Ishikawa (cell line): ENCODE measurements around the gene TGM2.

Experiments
- CEBPB ChIP-seq: IDR thresholded peaks from 2 replicates; pipeline ENCODE4 v1.6.1; 2012
- CREB1 ChIP-seq: IDR thresholded peaks from 2 replicates; pipeline ENCODE4 v1.6.1; 2012; ENCODE audit warnings: low read depth
- EGR1 ChIP-seq: IDR thresholded peaks from 2 replicates; pipeline ENCODE4 v1.6.1; 2012
- FOXM1 ChIP-seq: IDR thresholded peaks from 2 replicates; pipeline ENCODE4 v1.6.1; 2012; ENCODE audit warnings: low read depth, borderline replicate concordance
- NFIC ChIP-seq: IDR thresholded peaks from 2 replicates; pipeline ENCODE4 v1.6.1; 2012
- RAD21 ChIP-seq: IDR thresholded peaks from 2 replicates; pipeline ENCODE4 v1.6.1; 2012; ENCODE audit warnings: low read depth
- TAF1 ChIP-seq: IDR thresholded peaks from 2 replicates; pipeline ENCODE4 v1.6.1; 2012; ENCODE audit warnings: low read depth, mild to moderate bottlenecking
- TCF12 ChIP-seq: IDR thresholded peaks from 2 replicates; pipeline ENCODE4 v1.6.1; 2012; ENCODE audit warnings: low read depth
- TEAD4 ChIP-seq: IDR thresholded peaks from 2 replicates; pipeline ENCODE4 v1.6.1; 2012
- YY1 ChIP-seq: IDR thresholded peaks from 2 replicates; pipeline ENCODE4 v1.6.1; 2012; ENCODE audit warnings: low read depth
- ZBTB7A ChIP-seq: IDR thresholded peaks from 2 replicates; pipeline ENCODE4 v1.6.1; 2012; ENCODE audit warnings: low read depth
- TF ChIP-seq, protein P1 (sequence below): IDR thresholded peaks from 2 replicates; pipeline ENCODE4 v1.6.1; 2012
- TF ChIP-seq, protein P2 (sequence below): IDR thresholded peaks from 2 replicates; pipeline ENCODE4 v1.6.1; 2012; ENCODE audit warnings: low read depth, mild to moderate bottlenecking
- TF ChIP-seq, protein P3 (sequence below): IDR thresholded peaks from 2 replicates; pipeline ENCODE4 v1.6.1; 2012

The TGM2 gene

DNA sequence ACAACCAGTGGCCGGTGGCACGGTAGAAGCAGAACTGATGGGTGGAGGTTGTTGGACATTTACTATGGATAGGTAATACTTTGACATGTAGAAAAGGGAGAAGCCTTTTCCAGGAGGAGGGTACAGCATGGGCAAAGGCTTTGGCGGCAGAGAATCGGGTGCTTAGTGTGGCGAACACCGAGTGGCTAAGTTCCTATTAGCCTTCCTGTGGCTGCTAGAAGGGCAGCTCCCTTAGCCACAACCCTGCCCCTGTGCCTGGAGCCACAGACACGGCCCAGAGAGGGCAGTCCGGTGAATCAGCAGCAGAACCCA is 37.9 kb upstream of the TGM2 start:
- TF ChIP-seq, protein P1, sequence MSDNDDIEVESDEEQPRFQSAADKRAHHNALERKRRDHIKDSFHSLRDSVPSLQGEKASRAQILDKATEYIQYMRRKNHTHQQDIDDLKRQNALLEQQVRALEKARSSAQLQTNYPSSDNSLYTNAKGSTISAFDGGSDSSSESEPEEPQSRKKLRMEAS: no peak
- TF ChIP-seq, protein P2, sequence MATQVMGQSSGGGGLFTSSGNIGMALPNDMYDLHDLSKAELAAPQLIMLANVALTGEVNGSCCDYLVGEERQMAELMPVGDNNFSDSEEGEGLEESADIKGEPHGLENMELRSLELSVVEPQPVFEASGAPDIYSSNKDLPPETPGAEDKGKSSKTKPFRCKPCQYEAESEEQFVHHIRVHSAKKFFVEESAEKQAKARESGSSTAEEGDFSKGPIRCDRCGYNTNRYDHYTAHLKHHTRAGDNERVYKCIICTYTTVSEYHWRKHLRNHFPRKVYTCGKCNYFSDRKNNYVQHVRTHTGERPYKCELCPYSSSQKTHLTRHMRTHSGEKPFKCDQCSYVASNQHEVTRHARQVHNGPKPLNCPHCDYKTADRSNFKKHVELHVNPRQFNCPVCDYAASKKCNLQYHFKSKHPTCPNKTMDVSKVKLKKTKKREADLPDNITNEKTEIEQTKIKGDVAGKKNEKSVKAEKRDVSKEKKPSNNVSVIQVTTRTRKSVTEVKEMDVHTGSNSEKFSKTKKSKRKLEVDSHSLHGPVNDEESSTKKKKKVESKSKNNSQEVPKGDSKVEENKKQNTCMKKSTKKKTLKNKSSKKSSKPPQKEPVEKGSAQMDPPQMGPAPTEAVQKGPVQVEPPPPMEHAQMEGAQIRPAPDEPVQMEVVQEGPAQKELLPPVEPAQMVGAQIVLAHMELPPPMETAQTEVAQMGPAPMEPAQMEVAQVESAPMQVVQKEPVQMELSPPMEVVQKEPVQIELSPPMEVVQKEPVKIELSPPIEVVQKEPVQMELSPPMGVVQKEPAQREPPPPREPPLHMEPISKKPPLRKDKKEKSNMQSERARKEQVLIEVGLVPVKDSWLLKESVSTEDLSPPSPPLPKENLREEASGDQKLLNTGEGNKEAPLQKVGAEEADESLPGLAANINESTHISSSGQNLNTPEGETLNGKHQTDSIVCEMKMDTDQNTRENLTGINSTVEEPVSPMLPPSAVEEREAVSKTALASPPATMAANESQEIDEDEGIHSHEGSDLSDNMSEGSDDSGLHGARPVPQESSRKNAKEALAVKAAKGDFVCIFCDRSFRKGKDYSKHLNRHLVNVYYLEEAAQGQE: no peak
- TF ChIP-seq CEBPB (no peak), TEAD4 (no peak), ZBTB7A (no peak), FOXM1 (no peak), TCF12 (no peak), EGR1 (no peak), RAD21 (no peak), YY1 (no peak), NFIC (no peak), CREB1 (no peak), TAF1 (no peak)
- TF ChIP-seq, protein P3, sequence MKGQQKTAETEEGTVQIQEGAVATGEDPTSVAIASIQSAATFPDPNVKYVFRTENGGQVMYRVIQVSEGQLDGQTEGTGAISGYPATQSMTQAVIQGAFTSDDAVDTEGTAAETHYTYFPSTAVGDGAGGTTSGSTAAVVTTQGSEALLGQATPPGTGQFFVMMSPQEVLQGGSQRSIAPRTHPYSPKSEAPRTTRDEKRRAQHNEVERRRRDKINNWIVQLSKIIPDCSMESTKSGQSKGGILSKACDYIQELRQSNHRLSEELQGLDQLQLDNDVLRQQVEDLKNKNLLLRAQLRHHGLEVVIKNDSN: no peak

DNA sequence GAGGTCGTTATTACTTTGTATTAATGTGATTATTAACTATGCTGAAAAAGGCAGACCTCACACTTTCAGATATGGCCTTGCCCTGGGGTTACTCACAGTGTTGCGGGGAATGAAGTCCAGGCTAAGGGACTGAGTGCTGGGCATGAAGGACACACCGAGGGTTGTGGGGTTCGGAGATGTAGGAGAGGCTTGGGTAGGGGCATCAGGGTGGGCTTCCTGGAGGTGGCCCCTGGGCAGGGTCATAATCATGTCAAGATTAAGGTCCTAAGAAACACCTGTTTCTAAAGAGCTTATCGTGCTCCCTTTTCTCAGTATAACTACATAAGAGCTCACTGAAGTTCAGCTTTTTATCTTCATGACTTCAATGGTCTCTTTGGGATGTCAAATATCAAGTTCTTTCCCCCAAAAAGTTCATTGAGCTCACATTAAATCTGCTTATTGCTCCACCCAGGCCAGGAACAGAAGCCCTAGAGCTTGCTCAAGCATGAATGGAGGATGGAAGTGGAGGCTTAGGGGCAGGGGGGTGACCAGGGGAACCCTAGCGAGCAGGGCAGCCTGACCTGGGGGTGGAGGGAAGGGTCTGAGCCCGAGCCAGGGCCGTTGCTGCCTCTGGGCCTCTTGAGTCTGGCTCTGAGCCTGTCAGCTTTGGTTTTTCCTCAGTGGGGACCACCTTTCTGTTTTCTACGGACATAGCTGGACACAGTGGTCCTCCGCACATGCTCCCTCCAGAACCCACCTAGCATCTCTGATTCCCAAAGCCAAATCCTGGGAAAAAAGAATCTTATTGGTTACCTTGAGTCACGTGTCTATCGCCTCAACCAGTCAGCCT is 37.3 kb upstream of the TGM2 start:
- TF ChIP-seq, protein P3: 0 out of 2 replicates have a peak, but pooled peaks have one; percentile 32
- TF ChIP-seq, protein P2: no peak

DNA sequence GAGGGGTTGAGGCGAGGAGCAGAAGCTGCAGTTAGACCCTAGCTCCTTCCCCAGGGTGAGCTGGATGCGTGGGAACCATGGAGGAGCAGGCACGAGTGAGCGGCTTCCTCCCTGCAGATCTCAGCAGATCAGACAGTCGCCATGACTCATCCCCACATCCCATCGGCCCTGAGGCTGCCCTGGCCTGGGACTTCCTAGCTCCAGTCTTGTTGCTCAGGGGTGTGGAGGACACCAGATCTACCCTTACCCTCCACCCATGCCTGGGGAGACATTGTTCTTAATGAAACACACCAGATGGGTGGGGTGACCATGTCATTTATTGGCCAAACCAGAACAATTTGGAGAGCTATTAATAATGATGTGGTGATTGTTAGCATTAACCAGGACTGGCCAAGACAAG is 36.3 kb upstream of the TGM2 start:
- TF ChIP-seq, protein P2: no peak
- TF ChIP-seq CREB1: no peak
- no peak for TF ChIP-seq CEBPB
- TF ChIP-seq NFIC: no peak
- TF ChIP-seq TEAD4: no peak
- no peak for TF ChIP-seq TCF12

DNA sequence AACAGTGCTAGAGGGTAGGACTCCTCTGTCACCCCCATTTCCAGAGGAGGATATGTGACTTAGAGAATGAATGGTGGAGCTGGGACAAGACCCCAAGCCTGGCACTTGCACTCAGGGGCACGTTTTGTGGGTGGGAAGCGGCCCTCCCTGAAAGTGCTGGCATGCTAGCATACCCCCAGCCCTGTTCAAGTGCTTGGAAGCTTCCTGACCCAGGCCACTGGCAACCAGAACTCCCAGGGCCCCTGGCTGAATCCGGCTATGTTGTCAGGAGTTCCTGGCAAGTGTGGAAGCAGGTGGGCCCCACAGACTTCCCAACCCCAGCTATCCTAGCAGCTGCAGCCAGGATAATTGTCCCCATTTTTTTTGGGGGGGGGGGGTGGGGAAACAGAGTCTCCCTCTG is 35.6 kb upstream of the TGM2 start:
- TF ChIP-seq FOXM1: no peak
- TF ChIP-seq CREB1: no peak
- TF ChIP-seq, protein P3: no peak
- TF ChIP-seq, protein P2: no peak
- no peak for TF ChIP-seq NFIC
- TF ChIP-seq CEBPB: no peak
- TF ChIP-seq ZBTB7A: no peak
- no peak for TF ChIP-seq TCF12
- TF ChIP-seq, protein P1: no peak
- no peak for TF ChIP-seq YY1
- TF ChIP-seq TEAD4: no peak
- no peak for TF ChIP-seq RAD21
- TF ChIP-seq TAF1: no peak
